Stimulated activated CD8-positive, alpha-beta memory T cell treated with anti-CD3 and anti-CD28 coated beads, Interleukin-7, amount 100 ng/mL, for 48 hours (primary cell): ENCODE results near the gene ACP6.
"Not testable (repeated sequence)": the region's sequence is repeated elsewhere in the genome, so short reads cannot be mapped to it uniquely, and the experiment has no call there.

Experiments used
- DNase-seq, 2 donors: peaks; one replicate each; pipeline ENCODE4 v3.0.0-alpha.2; 2020; ENCODE audit warnings: low read depth in 1 of 2; ENCODE audit errors: extremely low read depth in 1 of 2

ACP6 gene

GRCh38 chr1:147624011-147624410 lies 46.3 kb downstream of the ACP6 start:
- DNase-seq, result no peak

GRCh38 chr1:147622731-147623130 lies 47.6 kb downstream of the ACP6 start:
- DNase-seq, result no peak

- no peak for DNase-seq
These were observed 49.8 kb downstream of the ACP6 start for GRCh38 chr1:147620543-147620942.

GRCh38 chr1:147619741-147620140 lies 50.6 kb downstream of the ACP6 start:
- no peak for DNase-seq

- no peak for DNase-seq
These were observed 51.6 kb downstream of the ACP6 start for GRCh38 chr1:147618771-147619170.

GRCh38 chr1:147618077-147618569 lies 52.2 kb downstream of the ACP6 start:
- peak in 1 of 2 donors; percentile 35 for DNase-seq

GRCh38 chr1:147614966-147615365 lies 55.4 kb downstream of the ACP6 start:
- not testable (repeated sequence) for DNase-seq

GRCh38 chr1:147613506-147613905 lies 56.8 kb downstream of the ACP6 start:
- DNase-seq, result no peak

GRCh38 chr1:147612366-147612765 lies 58.0 kb downstream of the ACP6 start:
- no peak for DNase-seq

- no peak for DNase-seq
These were observed 58.7 kb downstream of the ACP6 start for GRCh38 chr1:147611586-147611985.

GRCh38 chr1:147611021-147611426 lies 59.3 kb downstream of the ACP6 start:
- DNase-seq, result no peak

- no peak for DNase-seq
These were observed 61.0 kb downstream of the ACP6 start for GRCh38 chr1:147609358-147609757.

- DNase-seq, result no peak
These were observed 61.7 kb downstream of the ACP6 start for GRCh38 chr1:147608596-147608995.

- no peak for DNase-seq
These were observed 64.7 kb downstream of the ACP6 start for GRCh38 chr1:147605591-147605990.

GRCh38 chr1:147603986-147604385 lies 66.3 kb downstream of the ACP6 start:
- DNase-seq, result no peak

GRCh38 chr1:147600119-147601111 lies 69.9 kb downstream of the ACP6 start:
- DNase-seq, result peak in 1 of 2 donors; percentile 39

- peak; percentile 90 to 93 for DNase-seq
These were observed 70.8 kb downstream of the ACP6 start for GRCh38 chr1:147599362-147600118.

- peak in 1 of 2 donors; percentile 15 for DNase-seq
These were observed 71.5 kb downstream of the ACP6 start for GRCh38 chr1:147598621-147599361.

- no peak for DNase-seq
These were observed 73.3 kb downstream of the ACP6 start for GRCh38 chr1:147597010-147597409.
